ENCODE data around the gene EZH2.

DNA sequence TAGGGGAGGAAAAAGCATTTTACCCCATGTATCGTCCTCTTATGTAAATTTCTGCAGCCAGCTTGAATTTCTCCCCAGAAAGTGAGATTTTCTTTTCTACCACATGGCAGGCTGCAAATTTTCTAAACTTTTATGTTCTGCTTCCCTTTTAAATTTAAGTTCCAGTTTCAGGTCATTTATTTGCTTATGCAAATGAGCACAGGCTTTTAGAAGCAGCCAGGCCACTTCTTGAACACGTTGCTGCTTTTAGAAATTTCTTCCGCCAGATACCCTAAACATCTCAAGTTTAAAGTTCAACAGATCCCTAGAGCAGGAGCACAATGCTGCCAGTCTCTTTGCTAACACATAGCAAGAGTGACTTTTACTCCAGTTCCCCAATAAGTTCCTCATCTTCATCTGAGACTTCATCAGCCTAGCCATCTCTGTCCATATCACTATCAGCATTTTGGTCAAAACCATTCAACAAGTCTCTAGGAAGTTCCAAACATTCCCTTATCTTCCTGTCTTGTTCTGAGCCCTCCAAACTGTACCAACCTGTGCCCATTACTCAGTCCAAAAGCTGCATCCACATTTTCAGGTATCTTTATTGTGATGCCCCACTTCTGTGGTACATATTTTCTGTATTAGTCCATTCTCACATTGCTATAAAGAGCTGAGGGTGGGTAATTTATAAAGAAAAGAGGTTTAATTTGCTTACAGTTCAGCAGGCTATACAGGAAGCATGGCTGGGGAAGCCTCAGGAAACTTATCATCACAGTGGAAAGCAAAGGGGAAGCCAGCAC, 16.3 kb downstream of the EZH2 start:
- TF ChIP-seq, protein P1, sequence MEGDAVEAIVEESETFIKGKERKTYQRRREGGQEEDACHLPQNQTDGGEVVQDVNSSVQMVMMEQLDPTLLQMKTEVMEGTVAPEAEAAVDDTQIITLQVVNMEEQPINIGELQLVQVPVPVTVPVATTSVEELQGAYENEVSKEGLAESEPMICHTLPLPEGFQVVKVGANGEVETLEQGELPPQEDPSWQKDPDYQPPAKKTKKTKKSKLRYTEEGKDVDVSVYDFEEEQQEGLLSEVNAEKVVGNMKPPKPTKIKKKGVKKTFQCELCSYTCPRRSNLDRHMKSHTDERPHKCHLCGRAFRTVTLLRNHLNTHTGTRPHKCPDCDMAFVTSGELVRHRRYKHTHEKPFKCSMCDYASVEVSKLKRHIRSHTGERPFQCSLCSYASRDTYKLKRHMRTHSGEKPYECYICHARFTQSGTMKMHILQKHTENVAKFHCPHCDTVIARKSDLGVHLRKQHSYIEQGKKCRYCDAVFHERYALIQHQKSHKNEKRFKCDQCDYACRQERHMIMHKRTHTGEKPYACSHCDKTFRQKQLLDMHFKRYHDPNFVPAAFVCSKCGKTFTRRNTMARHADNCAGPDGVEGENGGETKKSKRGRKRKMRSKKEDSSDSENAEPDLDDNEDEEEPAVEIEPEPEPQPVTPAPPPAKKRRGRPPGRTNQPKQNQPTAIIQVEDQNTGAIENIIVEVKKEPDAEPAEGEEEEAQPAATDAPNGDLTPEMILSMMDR (IDR thresholded peaks at IDR 0.05 in 4 of 5, conservative IDR thresholded peaks at IDR 0.05 in 1 of 5) = no peak
- TF ChIP-seq POLR2A (IDR thresholded peaks at IDR 0.05) = no peak
